Stimulated activated CD4-positive, alpha-beta T cell treated with anti-CD3 and anti-CD28 coated beads, Interleukin-15, amount 100 ng/mL, for 1 hour (primary cell): Measurements from ENCODE around the gene LRRC8C.
"Not testable (repeated sequence)": the region's sequence is repeated elsewhere in the genome, so short reads cannot be mapped to it uniquely, and the experiment has no call there.

Experiments used
- DNase-seq, 2 donors: peaks; one replicate each; pipeline ENCODE4 v3.0.0-alpha.2; 2020; ENCODE audit warnings: low read depth in 1 of 2, low spot score in 1 of 2

Gene LRRC8C

DNA sequence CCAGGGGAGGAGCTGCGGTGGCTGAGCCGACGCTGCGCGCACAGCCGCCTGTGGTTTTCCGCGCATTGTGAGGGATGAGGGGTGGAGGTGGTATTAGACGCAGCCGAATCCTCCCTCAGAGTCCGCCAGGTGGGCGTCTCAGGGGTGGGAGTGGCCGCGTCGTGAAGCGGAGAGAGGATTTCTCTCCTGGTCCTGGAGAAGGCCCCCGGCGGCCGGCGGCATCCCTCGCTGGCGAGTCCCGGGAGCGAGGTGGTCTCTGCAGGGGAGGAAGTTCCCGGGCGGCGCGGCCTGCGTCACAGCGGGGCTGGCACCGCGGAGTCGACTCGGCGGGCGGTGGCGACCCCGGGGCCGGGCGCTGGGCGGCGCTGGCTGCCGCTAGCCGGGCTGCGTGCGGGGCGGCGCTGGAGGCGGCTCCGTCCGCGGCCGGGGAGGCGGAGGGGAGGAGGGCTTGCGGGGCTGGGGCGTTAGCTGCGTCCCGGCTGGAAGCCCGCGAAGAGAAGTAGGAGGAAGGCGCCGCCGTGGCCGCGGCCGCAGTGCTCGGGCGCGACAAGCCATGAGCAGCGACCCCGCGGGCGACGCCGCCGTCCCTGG lies at the start of gene LRRC8C:
LRRC8C (plus strand) TSS at position 464 of the 591 bp plus-strand sequence. CDS start 53,354 bp downstream, outside the sequence.
- peak; percentile 80 to 87 for DNase-seq

DNA sequence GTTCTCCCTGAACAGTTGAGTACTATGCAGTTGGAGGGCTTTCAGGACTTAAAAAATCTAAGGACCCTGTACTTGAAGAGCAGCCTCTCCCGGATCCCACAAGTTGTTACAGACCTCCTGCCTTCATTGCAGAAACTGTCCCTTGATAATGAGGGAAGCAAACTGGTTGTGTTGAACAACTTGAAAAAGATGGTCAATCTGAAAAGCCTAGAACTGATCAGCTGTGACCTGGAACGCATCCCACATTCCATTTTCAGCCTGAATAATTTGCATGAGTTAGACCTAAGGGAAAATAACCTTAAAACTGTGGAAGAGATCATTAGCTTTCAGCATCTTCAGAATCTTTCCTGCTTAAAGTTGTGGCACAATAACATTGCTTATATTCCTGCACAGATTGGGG lies 48.7 kb upstream of the LRRC8C start:
- DNase-seq, result no peak

DNA sequence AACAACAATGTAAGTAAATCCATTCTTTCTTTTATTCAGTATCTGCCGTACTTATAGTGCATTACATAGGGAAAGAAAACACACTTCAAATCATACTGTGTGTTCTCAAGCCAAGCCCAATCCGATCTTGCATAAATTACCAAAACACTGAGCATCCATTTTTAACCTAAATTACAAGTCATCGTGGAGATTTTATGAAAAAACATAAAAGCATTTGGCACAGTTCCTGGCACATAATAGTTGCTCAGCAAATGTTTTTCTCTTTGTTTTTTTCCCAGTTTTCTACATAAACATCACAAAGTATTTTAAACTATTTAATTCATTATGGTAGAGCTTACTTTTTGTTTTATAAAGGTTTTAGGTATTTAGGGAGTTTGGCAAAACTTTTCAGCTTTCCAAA lies 48.1 kb upstream of the LRRC8C start:
- no peak for DNase-seq

DNA sequence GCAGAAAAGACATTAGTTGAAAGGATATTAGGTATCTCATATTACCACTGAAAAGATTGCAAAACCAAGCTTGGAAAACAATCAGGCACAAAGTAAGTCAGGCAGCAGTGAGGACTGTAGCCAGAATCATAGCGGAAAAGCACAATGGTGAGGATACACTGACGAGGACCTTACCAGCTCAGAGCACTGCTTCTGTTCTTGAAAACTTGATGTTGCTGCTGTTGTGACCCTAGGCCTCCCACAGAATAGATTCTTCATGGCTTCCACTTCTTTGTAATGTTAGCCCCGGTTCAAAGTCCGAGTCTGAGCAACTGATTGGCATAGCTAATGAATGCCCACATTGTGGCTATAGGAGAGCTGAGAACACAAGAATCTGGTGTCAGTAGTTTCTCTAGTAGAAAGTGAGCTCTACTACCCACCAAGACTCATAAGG lies 45.2 kb upstream of the LRRC8C start:
- DNase-seq, result no peak

DNA sequence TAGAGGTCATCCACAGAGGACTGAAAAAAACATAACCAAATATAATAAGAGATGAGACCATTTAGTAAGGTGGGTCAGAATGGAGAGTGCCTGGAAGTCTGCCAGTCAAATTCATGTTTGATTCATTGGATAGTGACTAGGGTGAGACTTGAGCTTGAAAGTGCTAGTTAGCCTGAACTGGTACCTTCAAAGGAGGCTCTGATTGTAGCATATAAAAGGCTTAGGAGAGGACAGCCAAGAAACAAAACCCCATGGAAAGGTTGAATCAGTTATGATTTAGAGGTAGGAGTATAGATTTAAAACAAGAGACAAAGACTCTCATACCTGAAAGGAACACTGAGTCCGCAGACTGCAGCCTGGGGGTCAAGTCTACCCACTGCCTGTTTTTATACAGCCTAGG lies 44.4 kb upstream of the LRRC8C start:
- DNase-seq, result no peak

DNA sequence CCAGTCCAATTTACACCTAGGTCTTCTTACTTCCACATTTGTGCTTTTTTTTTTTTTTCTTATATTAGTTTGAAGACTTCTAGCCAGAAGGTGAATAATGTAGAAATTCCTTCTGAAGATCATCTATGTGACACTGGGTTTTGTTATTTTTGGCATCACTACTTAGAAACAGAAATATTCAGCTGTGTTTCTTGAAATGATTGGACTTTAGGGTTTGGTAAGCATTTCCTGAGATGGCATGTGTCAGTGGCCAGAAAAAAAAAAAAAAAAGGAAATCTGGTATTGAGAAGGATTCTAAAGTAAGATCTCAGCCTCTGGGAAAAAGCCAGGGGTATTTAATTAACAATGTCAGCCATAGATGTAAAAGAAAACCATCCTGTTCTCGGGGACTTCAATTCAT lies 43.4 kb upstream of the LRRC8C start:
- DNase-seq, result no peak

DNA sequence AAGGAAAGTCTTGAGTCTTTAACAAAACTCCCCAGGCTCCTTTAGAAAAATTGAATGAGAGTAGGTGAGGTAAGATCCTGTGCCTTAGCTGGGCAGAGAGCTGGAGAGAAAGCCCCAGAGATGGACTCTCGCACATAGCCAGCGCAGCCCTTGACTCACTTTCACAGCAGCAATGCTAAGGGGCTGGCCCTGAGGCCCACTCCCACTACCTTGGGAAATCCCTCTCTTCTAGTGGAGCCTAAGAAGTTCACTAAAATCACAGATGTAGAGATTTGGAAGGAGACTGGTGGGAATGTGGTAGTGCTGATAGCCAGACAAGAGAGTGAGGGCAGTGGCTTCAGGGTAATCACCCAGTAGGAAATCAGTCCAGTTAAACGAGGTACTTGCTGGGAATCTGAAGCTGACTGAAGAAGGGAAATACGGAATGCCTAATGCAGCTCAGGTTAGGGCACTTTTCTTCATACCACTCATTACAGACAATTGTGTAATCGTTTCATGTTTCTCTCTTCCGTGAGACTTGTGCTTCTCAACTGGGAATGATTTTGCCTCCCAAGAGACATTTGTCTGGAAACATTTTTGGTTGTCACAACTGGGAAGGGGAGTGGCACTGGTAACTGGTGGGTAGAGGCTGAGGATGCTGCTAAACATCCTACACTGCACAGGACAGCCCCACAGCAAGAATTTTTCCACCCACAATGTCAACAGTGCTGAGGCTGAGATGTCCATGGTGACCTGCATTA lies 42.4 kb upstream of the LRRC8C start:
- DNase-seq, result no peak

DNA sequence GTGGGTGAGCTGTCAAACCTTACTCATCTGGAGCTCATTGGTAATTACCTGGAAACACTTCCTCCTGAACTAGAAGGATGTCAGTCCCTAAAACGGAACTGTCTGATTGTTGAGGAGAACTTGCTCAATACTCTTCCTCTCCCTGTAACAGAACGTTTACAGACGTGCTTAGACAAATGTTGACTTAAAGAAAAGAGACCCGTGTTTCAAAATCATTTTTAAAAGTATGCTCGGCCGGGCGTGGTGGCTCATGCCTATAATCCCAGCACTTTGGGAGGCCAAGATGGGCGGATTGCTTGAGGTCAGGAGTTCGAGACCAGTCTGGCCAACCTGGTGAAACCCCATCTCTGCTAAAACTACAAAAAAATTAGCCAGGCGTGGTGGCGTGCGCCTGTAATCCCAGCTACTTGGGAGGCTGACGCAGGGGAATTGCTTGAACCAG lies 40.0 kb upstream of the LRRC8C start:
- DNase-seq, result not testable (repeated sequence)

DNA sequence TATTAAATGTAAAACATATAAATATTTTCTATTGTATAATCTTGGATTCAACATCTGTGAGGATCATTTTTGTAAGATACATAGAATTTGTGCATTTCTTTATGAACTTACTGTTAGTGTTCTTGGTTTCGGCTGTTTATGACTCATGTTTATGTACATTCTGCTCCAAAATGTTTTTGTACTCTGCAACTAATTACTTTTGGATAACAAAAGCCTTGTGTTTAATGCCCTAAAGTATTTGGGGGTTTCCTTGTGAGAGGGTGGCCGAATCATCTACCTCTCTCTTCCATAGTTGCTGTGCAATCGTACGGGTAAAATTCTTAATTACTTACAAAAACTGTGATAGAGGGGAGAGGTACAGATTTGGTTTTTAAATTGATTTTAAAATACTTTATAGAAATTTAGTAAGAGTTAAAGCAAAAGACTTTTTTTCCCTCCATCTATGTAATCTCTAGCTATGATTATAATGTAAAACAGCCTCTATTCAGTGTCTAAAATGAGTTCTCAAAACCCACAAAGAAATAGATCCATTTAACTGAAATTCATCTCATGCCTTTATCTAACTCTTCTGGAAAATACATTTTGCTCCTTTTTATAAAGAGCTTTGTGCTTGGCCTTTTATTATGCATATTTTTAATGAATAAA lies 38.7 kb upstream of the LRRC8C start:
- DNase-seq, result no peak

DNA sequence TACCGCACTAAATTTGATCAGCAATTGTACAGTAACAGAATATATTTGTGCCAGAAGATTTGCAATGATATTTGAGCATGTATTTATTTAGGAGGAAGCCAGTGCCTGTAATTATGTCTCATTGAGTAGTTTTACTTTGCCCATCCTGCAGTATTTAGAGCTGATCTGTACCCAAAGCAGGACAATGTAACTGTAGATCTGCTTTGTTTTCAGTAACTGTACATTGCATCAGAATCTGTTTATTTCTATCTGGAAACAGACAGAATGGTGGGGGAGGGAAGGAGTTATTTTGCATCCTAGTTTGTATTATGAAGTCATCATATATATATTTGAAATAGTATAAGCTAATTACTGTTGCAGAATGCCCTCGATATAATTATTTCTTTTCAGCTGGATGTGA lies 36.2 kb upstream of the LRRC8C start:
- no peak for DNase-seq

DNA sequence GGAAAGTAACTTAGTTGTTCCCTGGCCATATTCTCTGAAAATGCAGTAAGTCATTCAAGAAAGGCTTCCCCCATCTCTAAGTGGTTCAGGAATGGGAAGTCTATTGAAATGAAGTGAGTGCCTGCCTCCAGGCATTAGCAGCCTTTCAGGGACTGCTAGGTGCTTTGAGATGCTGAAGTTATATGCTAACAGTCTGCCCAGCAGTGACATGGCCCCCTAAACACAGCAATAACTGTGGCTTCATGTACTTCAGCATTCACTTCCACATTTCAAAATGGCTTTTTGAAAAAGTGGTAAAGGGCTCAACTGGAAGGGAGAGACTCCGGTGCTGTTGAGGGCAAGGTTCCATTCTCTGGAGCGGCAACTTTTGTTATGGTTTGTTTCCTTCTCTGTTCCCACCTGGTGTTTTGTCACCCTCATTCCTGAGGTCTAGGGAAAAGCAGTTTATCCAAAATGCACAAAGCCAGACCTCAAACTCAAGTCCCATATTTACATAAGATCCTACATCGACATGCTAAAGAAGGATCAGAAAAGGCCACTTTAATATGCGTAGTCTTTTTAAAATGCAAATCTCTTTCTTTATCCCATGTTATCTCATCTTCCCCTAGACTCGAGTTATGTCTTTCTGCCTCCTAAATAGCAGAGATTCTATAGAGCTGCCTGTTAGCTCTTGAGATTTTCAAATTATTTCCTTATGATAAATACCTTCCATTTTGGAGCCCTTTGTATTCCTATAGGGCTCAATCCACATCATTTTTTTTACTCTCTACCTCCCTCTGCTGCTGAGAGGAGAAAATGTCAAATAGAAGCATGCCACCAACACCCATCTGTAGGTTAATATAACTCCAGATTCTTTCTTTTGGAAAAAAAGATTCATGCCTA lies 34.2 kb upstream of the LRRC8C start:
- no peak for DNase-seq

DNA sequence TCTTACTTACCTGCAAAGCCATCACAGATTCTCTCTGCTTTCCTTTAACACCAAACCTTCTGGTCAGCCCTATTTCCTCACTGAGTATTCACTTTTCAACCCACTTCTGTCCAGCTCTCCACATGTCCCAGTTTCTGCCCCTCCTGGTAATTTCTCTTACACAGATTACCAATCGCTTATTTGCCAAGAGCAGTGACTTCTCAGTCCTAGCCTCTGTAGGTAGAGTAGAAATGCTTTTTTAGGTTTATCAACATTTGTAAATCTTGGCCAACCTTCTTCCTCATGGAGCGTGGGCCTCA lies 33.6 kb upstream of the LRRC8C start:
- no peak for DNase-seq

DNA sequence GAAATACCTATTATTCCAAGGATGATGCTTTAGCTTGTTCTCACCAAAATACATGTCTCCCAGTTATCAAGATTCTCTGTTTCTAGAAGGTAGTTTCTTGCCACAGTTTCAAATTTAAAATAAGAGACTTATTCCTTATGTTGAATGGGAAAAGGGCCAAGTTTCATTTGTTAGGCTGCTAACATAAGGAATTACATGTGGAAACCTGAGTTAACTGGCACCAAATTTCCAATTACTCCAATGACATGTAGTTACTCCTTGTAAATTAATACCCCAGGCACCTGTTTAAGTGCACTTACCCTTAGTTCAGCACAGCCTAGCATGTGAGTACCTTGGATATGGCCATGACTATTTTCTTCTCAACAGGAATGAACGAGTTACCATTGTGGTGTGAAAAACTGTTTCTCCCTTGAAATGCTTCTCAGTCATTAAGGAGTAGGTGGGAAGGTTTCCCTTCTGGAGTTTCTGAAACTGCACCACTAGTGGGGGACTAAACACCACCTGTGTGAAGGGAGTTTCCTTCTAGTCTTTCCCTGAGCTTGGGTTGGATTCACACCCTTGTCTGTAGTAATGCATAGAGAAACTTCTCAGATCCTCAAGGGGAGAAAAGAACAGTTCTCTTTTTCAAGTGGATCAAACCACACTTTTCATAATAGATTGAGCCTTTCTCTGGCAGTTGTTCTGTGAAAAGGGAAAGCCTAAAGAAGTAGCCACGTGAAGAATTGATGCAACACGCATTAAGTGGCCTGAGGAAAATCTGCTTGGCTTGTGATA lies 32.3 kb upstream of the LRRC8C start:
- DNase-seq, result no peak

DNA sequence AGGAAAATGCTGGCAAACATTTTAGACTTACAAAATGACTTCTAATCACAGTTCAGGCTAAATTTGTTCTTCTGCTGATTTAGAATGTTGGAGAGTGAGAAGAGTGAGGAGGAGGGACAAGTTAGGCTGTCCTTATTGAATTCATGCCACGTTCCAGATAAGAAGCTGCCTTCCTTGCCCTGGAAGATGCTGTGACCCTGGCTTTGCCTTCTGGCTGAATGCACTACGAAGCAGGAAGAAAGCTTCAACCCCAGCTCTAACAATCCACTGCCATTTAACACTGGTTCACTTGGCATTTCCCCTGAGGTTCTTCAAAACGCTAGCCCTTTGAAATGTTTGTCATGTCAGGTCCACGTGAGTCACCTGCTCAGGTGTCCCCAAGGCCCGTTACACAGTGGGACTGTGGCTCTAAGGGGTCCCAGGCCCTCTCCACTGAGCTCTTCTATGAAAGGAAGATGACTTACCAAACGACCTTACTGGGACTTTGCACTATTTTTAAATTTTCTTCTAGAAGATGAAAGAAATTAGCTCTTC lies 30.0 kb upstream of the LRRC8C start:
- no peak for DNase-seq

DNA sequence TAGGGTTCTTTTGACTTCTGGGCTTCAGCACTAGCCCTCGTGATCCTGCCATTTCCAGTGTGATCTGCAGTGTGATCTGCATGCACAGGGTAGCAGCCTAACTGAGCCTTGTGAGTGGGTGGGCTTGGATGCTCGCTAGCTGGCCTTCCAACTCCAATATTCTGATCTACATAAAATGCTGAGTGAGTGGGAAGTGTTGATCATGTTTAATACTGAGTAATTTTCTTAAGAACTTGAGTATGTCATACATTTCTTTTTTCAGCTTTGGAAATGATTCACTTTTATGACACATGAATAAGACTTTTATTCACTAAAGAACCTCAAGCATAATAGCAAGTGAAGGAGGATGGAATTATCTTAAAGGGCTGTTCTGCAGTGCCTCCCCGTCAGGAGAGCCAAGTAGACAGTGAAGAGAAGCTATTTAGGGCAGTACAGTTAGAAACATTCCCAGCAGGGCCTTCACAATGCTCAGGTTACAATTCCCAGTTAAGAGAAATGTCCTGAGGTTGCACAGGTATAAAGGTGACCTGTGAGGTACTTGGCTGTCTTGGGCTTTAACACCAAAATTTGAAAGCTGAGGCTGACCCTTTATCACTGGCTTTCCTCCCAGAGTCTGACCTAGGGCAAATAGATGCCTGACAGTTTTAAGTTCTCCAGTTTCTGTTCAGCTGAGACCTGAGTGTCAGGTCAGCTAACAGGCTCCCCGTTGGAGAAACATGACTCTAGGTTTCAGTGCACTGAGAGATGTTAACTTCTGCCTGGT lies 29.1 kb upstream of the LRRC8C start:
- DNase-seq, result peak in 1 of 2 donors; percentile 27

DNA sequence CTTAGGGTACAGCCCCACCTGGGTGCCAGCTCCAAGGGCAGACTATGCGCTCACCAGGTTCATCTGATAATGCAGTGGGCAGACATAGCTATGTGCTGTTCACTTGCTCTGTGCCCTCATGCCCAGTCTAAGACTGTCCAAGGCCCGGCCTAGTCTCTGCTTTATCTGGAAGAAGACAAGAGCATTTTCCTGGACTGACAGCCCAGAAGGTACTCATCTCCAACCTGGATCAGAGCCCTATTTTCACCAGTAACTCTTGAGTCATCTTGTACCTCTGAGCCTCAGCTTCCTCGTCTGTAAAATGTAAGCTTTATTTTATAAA lies 28.5 kb upstream of the LRRC8C start:
- DNase-seq, result no peak

DNA sequence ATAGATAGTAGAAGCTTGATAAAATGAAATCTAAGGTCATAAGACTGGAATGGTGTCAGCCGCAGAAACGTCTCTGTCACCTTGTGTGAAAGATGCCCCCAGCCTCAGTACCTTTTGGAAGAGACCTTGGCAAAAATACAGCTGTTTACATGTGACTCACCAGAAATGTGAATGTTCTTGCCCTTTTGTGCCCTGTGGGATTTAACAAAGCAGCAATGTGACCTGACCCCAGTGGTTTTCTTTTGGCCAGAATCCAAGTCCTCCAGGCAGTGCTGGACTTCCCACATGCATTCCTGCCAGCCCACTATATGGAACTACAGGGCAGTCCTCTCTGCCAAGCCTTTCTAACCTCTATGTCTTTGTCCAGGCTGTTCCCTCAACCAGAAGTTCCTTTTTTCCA lies 27.2 kb upstream of the LRRC8C start:
- no peak for DNase-seq

DNA sequence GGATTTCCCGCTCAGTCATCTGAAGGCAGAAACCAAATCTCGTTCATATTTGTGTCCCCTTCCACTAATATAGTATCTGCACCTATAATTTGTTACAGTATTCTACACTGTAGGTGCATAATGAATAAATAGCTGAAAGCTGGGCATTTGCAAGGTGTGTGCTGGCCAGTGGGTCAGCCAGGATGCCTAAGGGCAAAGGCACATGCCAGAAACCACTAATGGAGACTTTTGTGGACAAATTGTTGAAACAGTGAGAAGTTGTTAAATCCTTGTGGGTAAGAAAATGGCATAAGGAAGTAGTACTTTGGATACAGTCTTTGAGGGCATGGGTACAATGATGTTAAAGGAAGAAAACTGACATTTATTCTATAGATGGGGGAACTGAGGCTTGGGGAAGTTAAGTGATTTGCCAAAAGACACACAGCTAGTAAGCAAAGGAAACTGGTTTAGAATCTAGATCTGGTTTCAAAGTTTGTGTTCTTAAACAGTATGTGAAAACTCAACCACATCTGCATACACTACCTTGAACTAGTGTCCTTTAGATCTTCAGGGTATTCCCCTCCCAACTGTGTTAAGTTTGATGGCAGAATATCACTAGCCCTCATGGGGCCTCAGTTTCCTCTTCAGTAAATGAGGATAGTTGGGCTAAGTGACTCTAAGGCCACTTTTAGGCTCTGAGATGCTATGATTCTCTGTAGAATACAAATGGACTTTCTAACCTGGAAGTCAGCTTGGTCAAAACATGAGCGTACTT lies 26.5 kb upstream of the LRRC8C start:
- no peak for DNase-seq

DNA sequence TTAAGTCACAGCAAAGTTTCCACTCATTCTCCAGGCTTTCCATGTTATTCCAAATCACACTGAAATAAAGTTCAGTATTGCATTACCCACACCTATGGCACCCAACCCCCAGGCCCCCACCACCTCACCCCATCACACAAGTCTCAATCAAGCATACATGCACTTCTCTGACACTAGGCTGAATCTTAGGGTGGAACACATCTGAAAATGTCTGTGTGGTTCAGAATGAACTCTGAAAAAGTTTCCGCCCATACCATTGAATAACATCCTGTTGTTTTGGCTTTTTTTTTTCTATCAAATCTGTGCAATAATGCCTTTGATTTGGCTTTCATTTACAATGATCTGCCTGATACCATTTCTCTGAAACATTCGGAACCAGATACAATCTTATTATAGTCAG lies 25.8 kb upstream of the LRRC8C start:
- DNase-seq, result no peak
